Testis (tissue), 2 donors: Measurements from ENCODE around the gene CSRNP3.

ENCODE experiments used
- POLR2A ChIP-seq: fragments of 450-650 bp; IDR thresholded peaks from one replicate; pipeline ENCODE4 v1.6.1; 2017; ENCODE audit warnings: antibody characterized with exemption, mild to moderate bottlenecking, moderate library complexity
- TF ChIP-seq, protein P1 (sequence below), 3 experiments: fragments of 450-650 bp in 2 of 3; fragments of 200-600 bp in 1 of 3; sonication (generic) in 1 of 3; IDR thresholded peaks; one replicate each; pipeline ENCODE4 v1.5.1; 2016 to 2019; ENCODE audit warnings: antibody characterized with exemption in 3 of 3, mild to moderate bottlenecking in 2 of 3, moderate library complexity in 1 of 3

DNA sequence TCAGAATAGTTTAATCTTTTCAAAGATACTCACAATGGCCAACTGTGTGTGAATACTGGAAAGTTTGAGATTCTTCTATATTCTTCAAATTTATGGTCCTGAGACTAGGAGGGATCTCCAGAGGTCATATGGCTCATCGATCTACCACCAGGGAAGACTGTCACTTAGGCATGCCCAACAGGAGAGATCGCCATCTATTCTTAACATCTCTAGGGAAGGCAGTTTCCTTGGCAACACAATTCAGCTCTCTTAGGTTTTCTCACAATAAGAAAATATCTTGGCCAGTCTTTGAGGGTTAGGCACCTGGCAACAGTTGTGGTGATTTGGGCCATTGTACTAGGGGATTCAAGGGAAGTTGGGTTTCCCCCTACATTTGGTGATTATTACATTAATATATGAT, 217.3 kb downstream of the CSRNP3 start:
- TF ChIP-seq, protein P1, sequence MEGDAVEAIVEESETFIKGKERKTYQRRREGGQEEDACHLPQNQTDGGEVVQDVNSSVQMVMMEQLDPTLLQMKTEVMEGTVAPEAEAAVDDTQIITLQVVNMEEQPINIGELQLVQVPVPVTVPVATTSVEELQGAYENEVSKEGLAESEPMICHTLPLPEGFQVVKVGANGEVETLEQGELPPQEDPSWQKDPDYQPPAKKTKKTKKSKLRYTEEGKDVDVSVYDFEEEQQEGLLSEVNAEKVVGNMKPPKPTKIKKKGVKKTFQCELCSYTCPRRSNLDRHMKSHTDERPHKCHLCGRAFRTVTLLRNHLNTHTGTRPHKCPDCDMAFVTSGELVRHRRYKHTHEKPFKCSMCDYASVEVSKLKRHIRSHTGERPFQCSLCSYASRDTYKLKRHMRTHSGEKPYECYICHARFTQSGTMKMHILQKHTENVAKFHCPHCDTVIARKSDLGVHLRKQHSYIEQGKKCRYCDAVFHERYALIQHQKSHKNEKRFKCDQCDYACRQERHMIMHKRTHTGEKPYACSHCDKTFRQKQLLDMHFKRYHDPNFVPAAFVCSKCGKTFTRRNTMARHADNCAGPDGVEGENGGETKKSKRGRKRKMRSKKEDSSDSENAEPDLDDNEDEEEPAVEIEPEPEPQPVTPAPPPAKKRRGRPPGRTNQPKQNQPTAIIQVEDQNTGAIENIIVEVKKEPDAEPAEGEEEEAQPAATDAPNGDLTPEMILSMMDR (IDR thresholded peaks at IDR 0.05) = no peak
- TF ChIP-seq POLR2A = no peak
